Measurements from ENCODE around the gene GDAP1L1.

The GDAP1L1 gene

GRCh38 chr20:44247131-44247571 lies at the start of gene GDAP1L1:
Gene GDAP1L1, plus strand, starts transcription at chr20:44247308. Its CDS starts 27 bp downstream, at chr20:44247335.
- no peak within 1 kb of the TSS for H3K27ac ChIP-seq
- TF ChIP-seq CTCF (IDR thresholded peaks at IDR 0.05) (no peak), ZFX (IDR thresholded peaks at IDR 0.05; ENCODE audit: borderline replicate concordance) (no peak)

- TF ChIP-seq ZFX (IDR thresholded peaks at IDR 0.05; ENCODE audit: borderline replicate concordance) (no peak), CTCF (IDR thresholded peaks at IDR 0.05) (no peak)
- H3K27ac ChIP-seq, result no peak overlapping the region
Observed at GRCh38 chr20:44198872-44199271, 48.2 kb upstream of the GDAP1L1 start.

- no peak overlapping the region for H3K27ac ChIP-seq
- TF ChIP-seq ZFX (IDR thresholded peaks at IDR 0.05; ENCODE audit: borderline replicate concordance), result no peak
- TF ChIP-seq CTCF (IDR thresholded peaks at IDR 0.05), result no peak
Observed at GRCh38 chr20:44199877-44200276, 47.2 kb upstream of the GDAP1L1 start.

DNA sequence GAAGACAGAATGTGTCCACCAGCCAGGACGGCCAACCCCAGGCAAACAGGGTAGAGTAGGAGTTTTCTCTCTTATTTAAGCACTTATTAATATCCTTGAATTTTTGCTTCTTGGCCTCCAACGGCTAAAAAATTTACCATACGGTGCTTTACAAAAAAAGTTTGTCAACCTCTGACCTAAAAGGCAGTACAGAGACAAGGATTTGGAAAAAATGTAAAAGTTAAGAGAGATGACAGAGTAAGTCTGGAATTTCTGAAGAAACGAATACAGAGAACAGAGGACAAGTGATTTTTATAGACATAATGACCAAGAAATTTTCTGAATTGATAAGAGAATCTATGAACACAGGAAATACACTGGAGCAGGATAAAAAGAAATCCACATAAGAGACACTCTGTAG lies 46.7 kb upstream of the GDAP1L1 start:
- TF ChIP-seq ZFX (IDR thresholded peaks at IDR 0.05; ENCODE audit: borderline replicate concordance), result no peak
- no peak for TF ChIP-seq CTCF (IDR thresholded peaks at IDR 0.05)
- no peak overlapping the region for H3K27ac ChIP-seq

DNA sequence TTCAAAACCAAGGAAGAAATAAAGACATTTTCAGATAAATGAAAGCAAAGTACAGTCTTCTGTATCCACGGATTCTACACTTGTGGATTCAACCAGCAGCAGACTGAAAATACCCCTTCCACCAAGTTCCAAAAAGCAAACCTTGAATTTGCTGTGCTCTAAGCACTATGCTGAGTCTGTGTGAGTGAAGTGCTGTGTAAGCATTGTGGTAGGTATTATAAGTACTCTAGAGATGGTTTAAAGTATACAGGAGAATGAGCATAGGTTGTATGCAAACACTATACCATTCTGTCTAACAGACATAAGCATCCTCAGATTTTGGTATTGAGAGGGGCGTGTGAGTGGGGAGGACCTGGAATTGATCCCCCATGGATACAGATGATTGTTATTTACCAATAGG lies 46.1 kb upstream of the GDAP1L1 start:
- TF ChIP-seq CTCF (IDR thresholded peaks at IDR 0.05) (no peak), ZFX (IDR thresholded peaks at IDR 0.05; ENCODE audit: borderline replicate concordance) (no peak)
- no peak overlapping the region for H3K27ac ChIP-seq

DNA sequence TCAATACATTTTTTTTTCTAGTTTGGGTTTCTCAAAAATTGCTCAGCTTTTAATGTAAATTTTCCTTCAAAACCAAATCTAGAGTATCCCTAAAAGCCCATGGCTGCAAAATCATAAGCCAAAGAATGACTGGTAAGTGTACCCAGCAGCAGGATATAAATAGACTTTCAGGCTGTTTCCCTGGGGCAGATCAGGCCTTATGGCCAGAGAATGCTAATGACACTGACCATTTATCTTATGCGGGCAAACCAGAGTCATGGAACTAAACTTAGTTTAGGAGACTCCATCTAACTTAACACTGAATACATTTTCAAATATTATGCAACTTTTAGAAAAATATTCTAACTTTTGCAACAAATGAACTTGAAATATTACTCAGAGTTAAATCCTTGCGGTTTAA lies 43.9 kb upstream of the GDAP1L1 start:
- H3K27ac ChIP-seq, result peak overlapping the region; percentile 68
- TF ChIP-seq ZFX (IDR thresholded peaks at IDR 0.05; ENCODE audit: borderline replicate concordance) (no peak), CTCF (IDR thresholded peaks at IDR 0.05) (no peak)

DNA sequence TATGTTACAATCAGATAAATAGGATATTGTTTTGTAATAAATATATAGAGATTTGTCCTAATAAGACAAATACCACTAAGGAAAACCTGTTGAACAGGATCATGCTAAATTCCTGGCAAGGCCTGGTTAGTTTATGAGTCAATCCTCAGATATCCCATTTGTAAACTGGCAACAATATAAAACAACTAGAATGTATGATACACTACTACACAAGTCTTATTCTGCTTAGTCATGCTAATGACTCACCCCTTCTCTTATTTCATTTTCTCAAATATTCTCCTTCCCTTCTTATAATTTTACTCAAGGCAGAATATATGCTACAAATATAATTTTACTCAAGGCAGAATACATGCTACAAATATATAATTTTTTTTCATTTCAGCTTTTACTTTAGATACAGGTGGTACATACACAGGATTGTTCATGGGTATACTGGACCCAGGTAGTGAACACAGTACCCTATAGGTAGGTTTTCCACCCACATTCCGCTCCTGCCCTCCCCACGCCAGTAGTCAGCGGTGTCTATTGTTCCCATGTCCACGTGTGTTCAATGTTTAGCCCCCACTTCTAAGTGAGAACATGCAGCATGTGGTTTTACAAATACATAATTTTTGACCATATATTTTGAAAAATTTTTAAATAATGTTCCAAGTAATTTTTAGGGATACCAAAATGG lies 42.8 kb upstream of the GDAP1L1 start:
- no peak for TF ChIP-seq ZFX (IDR thresholded peaks at IDR 0.05; ENCODE audit: borderline replicate concordance)
- peak overlapping the region; percentile 68 for H3K27ac ChIP-seq

DNA sequence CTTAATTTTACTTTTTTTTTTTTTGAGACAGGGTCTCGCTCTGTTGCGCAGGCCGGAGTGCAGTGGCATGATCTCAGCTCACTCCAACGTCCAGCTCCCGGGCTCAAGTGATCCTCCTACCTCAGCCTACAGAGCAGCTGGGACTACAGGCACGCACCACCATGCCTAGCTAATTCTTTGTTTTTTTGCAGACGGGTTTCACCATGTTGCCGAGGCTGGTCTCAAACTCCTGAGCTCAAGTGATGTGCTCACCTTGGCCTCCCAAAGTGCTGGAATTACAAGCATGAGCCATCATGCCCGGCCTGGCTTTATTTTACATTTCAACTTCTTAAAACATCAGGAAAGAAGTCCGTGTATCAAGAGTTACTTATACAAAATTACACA lies 42.3 kb upstream of the GDAP1L1 start:
- TF ChIP-seq CTCF (IDR thresholded peaks at IDR 0.05) (no peak), ZFX (IDR thresholded peaks at IDR 0.05; ENCODE audit: borderline replicate concordance) (no peak)
- peak overlapping the region; percentile 68 for H3K27ac ChIP-seq

Data from 22Rv1 (cell line).